ENCODE data around the gene AGTR1.
A peak's percentile ranks its signal among the peaks of the same experiment; 100 is the strongest.
"Not testable (repeated sequence)": the region's sequence is repeated elsewhere in the genome, so short reads cannot be mapped to it uniquely, and the experiment has no call there.

Gene AGTR1

GRCh38 chr3:148718982-148719862 is 21.5 kb downstream of the AGTR1 start:
- DNase-seq (ENCODE audit: low spot score) = no peak

- DNase-seq (ENCODE audit: low spot score) = no peak
Observed at GRCh38 chr3:148720873-148721272, 23.2 kb downstream of the AGTR1 start.

GRCh38 chr3:148723631-148724030 is 25.9 kb downstream of the AGTR1 start:
- DNase-seq (ENCODE audit: low spot score) = no peak

GRCh38 chr3:148727231-148727630 is 29.5 kb downstream of the AGTR1 start:
- DNase-seq (ENCODE audit: low spot score) = peak; percentile 85

GRCh38 chr3:148728753-148729152 is 31.1 kb downstream of the AGTR1 start:
- no peak for DNase-seq (ENCODE audit: low spot score)

GRCh38 chr3:148729476-148730055 is 31.9 kb downstream of the AGTR1 start:
- no peak for DNase-seq (ENCODE audit: low spot score)

GRCh38 chr3:148730676-148731075 is 33.0 kb downstream of the AGTR1 start:
- no peak for DNase-seq (ENCODE audit: low spot score)

GRCh38 chr3:148735597-148735996 is 37.9 kb downstream of the AGTR1 start:
- no peak for DNase-seq (ENCODE audit: low spot score)

GRCh38 chr3:148736086-148736485 is 38.4 kb downstream of the AGTR1 start:
- no peak for DNase-seq (ENCODE audit: low spot score)

GRCh38 chr3:148737104-148737530 is 39.4 kb downstream of the AGTR1 start:
- DNase-seq (ENCODE audit: low spot score) = no peak

- DNase-seq (ENCODE audit: low spot score) = no peak
Observed at GRCh38 chr3:148739720-148740119, 42.0 kb downstream of the AGTR1 start.

GRCh38 chr3:148740291-148740690 is 42.6 kb downstream of the AGTR1 start:
- no peak for DNase-seq (ENCODE audit: low spot score)

- DNase-seq (ENCODE audit: low spot score) = no peak
Observed at GRCh38 chr3:148741219-148741618, 43.5 kb downstream of the AGTR1 start.

GRCh38 chr3:148742118-148742517 is 44.4 kb downstream of the AGTR1 start:
- DNase-seq (ENCODE audit: low spot score) = no peak

GRCh38 chr3:148746053-148746452 is 48.4 kb downstream of the AGTR1 start:
- DNase-seq (ENCODE audit: low spot score) = no peak

- DNase-seq (ENCODE audit: low spot score) = no peak
Observed at GRCh38 chr3:148748283-148748682, 50.6 kb downstream of the AGTR1 start.

GRCh38 chr3:148750296-148750695 is 52.6 kb downstream of the AGTR1 start:
- no peak for DNase-seq (ENCODE audit: low spot score)

GRCh38 chr3:148751461-148751860 is 53.8 kb downstream of the AGTR1 start:
- no peak for DNase-seq (ENCODE audit: low spot score)

GRCh38 chr3:148753385-148753784 is 55.7 kb downstream of the AGTR1 start:
- DNase-seq (ENCODE audit: low spot score) = not testable (repeated sequence)

- DNase-seq (ENCODE audit: low spot score) = no peak
Observed at GRCh38 chr3:148755570-148755969, 57.9 kb downstream of the AGTR1 start.

- DNase-seq (ENCODE audit: low spot score) = no peak
Observed at GRCh38 chr3:148756311-148756710, 58.6 kb downstream of the AGTR1 start.

- DNase-seq (ENCODE audit: low spot score) = no peak
Observed at GRCh38 chr3:148757238-148758215, 59.8 kb downstream of the AGTR1 start.

Measured in putamen (tissue), 1 donor.